ENCODE measurements around the gene APOBEC2.

GRCh38 chr6:41054511-41054910 is 1.5 kb downstream of the APOBEC2 start:
- TF ChIP-seq KMT2B (CRISPR knock-in tag; IDR thresholded peaks at IDR 0.05) (no peak), ZBTB40 (IDR thresholded peaks at IDR 0.05) (no peak), ZBTB40 (CRISPR knock-in tag; IDR thresholded peaks at IDR 0.05) (no peak), ZZZ3 (CRISPR knock-in tag; IDR thresholded peaks at IDR 0.05; ENCODE audit: borderline replicate concordance) (no peak), ZNF337 (CRISPR knock-in tag; IDR thresholded peaks at IDR 0.05; ENCODE audit: borderline replicate concordance, low read depth) (no peak)
